NCI-H146 (cell line): ENCODE results near the gene SIX5.
A peak's percentile ranks its signal among the peaks of the same experiment; 100 is the strongest.

ENCODE experiments used
- DNase-seq: peaks from one replicate; lab custom pipeline; 2025; lab: John Stamatoyannopoulos, UW

The SIX5 gene

GRCh38 chr19:45792470-45793177 lies 23.6 kb upstream of the SIX5 start, which contains the start of gene DMWD:
DMWD (minus strand) TSS chr19:45792845; CDS start chr19:45792756, 89 bp downstream.
- DNase-seq: peak; percentile 100

DNA sequence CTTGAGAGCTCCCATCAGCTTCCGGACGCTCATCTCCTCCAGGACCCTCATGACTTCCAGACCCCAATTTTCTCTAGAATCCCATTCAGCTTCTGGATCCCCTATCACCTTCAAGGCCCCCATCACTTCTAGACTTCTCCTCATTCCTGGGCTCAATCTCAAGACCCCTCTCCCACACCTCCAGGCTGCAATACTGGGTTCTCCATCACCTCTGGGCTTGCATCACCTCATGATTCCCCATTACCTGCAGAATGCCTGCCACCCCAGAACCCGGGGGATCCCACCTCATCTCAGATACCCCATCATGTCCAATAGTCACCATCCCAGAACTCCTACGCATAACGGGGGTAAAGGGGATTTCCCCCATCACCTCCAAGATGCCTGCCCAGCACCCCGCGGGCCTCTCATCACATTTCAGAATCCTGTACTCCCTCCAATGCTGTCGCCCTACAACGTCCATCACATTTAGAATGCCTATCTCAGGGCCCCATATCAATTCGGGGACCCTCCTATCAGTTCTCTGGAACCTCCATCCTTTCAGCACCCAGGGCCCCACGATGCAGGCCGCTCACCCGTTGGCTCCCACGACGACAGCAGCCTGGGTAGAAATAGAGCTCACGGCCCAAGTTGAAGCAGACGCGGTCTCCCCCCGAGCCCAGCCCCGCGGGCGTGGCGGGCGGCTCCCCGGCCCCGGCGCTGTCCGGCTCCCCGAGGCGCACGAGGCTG lies 22.9 kb upstream of the SIX5 start:
- DNase-seq: peak; percentile 46

GRCh38 chr19:45790942-45791341 lies 21.9 kb upstream of the SIX5 start:
- no peak for DNase-seq

DNA sequence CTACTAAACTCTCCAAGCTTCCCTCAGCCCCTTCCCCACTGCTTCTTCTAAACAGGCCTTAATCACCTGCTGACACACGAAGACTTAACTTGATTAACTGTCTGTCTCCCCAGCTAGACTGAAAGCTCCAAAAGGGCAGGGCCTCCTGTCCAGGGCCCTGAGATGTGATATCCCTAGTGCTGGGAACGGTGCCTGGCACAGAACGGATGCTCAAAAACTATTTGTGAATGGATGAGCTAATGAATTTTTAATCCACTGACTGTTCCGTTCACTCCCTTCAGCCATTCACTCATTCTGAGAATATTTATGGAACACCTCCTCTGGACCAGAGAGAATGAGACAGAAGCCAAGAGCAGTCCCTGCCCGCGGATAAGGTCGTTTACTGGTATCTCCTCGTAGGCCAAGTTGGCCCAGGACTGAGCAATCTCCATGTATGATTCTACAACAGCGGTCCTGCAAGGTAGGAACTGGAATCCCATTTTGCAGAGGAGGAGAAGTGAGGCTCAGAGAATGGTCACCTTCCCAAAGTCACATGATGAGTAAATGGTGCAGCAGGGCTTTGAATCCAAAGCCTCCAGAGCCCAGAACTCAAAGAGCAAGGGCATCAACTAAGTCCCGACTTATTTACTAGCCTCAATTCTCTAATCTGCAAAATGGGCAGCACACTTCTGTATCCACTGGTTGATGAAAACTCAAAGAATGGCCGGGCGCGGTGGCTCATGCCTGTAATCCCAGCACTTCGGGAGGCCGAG lies 20.2 kb upstream of the SIX5 start:
- no peak for DNase-seq

- no peak for DNase-seq
These were observed 17.5 kb upstream of the SIX5 start for GRCh38 chr19:45786533-45786894.

- DNase-seq: no peak
These were observed 16.9 kb upstream of the SIX5 start for GRCh38 chr19:45785781-45786532.

GRCh38 chr19:45785097-45785496 lies 16.0 kb upstream of the SIX5 start:
- DNase-seq: no peak

DNA sequence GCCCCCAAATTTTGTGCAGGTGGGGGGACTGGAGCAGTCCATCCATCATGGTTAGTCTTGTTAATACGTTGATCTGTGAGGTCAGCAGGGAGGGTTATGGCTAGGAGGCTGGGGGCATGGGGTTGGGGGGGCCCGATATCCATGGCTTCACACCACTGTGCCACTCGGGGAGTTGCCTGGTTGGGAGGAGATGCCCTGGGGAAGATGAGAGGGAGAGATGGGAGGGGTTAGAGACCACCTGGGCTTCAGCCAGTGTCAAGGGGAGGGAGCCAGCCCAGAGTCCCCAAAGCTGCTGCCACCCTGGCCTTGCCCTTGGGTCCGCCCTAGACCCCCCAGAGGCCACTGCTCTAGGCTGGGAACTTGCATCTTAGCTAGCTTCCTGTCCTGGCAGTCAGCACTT lies 15.0 kb upstream of the SIX5 start:
- no peak for DNase-seq

- DNase-seq: no peak
These were observed 14.1 kb upstream of the SIX5 start for GRCh38 chr19:45782820-45783785.

GRCh38 chr19:45782162-45782691 lies 13.2 kb upstream of the SIX5 start, which contains the start of gene DMPK:
DMPK (minus strand) TSS chr19:45782490; CDS start chr19:45782352, 138 bp downstream.
- DNase-seq: peak; percentile 47

- peak; percentile 85 for DNase-seq
These were observed 12.4 kb upstream of the SIX5 start for GRCh38 chr19:45781214-45782161.

GRCh38 chr19:45780448-45781213 lies 11.6 kb upstream of the SIX5 start:
- no peak for DNase-seq

DNA sequence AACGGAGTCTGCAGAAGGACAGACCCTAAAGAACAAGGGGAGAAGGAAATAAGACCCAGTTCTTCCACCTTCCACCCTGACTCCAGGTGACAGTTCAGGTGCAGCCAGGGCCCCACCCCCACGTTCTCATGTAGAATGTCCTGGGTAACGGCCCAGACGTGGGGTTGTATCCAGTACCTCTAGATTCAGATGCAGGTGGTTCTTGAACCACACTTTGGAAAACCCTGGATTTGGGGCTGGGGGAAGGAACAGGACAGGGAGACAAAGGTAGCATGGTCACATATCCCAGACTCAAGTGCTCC lies 11.0 kb upstream of the SIX5 start:
- no peak for DNase-seq

GRCh38 chr19:45779231-45780145 lies 10.4 kb upstream of the SIX5 start:
- DNase-seq: peak; percentile 89

DNA sequence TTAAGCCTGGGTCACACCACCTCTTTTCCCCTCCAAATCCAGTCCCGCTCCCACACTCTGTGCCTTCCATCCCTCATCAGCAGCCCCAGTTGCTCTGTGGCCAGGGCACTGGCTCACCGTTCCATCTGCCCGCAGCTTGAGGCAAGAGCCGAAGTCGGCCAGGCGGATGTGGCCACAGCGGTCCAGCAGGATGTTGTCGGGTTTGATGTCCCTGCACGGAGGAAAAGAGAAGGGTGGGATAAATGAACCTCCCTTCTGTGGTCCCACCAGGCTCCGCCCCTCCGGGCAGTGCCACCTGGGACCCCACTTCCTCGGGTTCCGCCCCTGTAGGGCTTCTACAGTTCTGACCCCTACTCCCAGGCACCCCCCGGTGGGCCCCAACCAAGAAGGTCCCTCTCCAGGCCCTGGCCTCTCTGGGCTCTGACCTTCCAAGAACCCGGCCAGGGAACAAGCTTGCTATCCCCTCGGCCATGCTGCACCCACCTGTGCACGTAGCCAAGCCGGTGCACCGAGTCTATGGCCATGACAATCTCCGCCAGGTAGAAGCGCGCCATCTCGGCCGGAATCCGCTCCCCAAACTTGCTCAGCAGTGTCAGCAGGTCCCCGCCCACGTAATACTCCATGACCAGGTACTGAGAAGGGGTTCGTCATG lies 9.1 kb upstream of the SIX5 start:
- DNase-seq: no peak

- DNase-seq: no peak
These were observed 8.4 kb upstream of the SIX5 start for GRCh38 chr19:45777395-45777961.

DNA sequence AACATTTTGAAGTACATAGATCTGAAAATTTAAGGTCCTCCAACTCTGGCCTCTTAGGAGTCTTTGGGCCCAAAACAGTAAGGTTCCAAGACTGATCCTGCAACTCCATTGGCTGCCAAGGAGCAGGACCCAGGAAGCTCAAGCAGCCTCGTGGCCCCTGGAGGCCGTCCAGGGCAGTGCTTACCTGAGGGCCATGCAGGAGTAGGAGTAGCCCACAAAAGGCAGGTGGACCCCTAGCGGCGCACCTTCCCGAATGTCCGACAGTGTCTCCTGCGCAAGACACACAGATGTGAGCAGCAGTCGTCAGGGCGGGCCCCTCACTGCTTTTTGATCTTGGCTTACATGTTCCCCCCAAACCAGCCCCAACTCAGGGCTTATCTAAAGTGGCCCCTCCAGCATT lies 5.7 kb upstream of the SIX5 start:
- no peak for DNase-seq
